ENCODE results near the gene CDKN2B-AS1. TPM values are rescaled to one million over a fixed set of nuclear protein-coding genes. Genes with fewer than 3 reads are reported as not detected.

Gene CDKN2B-AS1
- total and polyA plus RNA-seq, 2 donors (not counting 1 experiment from before 2014, with no cell fraction given), result 1.3 to 2.5 TPM

GRCh38 chr9:22028394-22028793 is 33.8 kb downstream of the CDKN2B-AS1 start:
- no peaks in the 10 kb centered on the region for H3K9me3 Mint-ChIP-seq (ENCODE audit: insufficient read depth)
- H3K4me3 Mint-ChIP-seq, result no peak overlapping the region
- Histone ChIP-seq H2AFZ (ENCODE audit: insufficient read depth, low read depth, low read length, poor library complexity, severe bottlenecking) (no peak overlapping the region), H3K27me3 (replicated peaks in 1 of 4; ENCODE audit: control extremely low read depth in 1 of 4, control insufficient read depth in 3 of 4, insufficient read depth in 4 of 4, low read length in 3 of 4) (no peaks in the 10 kb centered on the region), H3K4me3 (ENCODE audit: control extremely low read depth in 1 of 5, extremely low read depth in 1 of 5, insufficient read depth in 1 of 5, low read depth in 2 of 5, low read length in 4 of 5) (no peak overlapping the region), H3K9ac (ENCODE audit: low read length) (no peak overlapping the region), H3K36me3 (replicated peaks in 1 of 2; ENCODE audit: control extremely low read depth in 1 of 2, control insufficient read depth in 1 of 2, extremely low read depth in 1 of 2, insufficient read depth in 2 of 2, low read length in 1 of 2) (no peaks in the 10 kb centered on the region), H3K4me1 (ENCODE audit: control insufficient read depth in 2 of 2, insufficient read depth in 2 of 2, low read length in 2 of 2) (peaks cover 3 to 6% of the 10 kb centered on the region in 2 donors), H3K79me2 (ENCODE audit: control insufficient read depth, insufficient read depth, low read length) (peaks cover 5% of the 10 kb centered on the region), H4K20me1 (ENCODE audit: control insufficient read depth, insufficient read depth, low read length, poor library complexity, severe bottlenecking) (no peaks in the 10 kb centered on the region), H3K27ac (ENCODE audit: low read length in 2 of 2) (no peak overlapping the region), H3K4me2 (replicated peaks; ENCODE audit: low read depth, low read length, poor library complexity, severe bottlenecking) (no peak overlapping the region), H3K9me3 (ENCODE audit: control extremely low read depth in 1 of 3, control insufficient read depth in 2 of 3, insufficient read depth in 1 of 3, low read length in 2 of 3) (no peaks in the 10 kb centered on the region)
- intact Hi-C loops (cut with micrococcal nuclease), result no loop called here
- no peak for DNase-seq
- H3K27ac Mint-ChIP-seq, result no peak overlapping the region
- TF ChIP-seq EZH2 (IDR thresholded peaks at IDR 0.05; ENCODE audit: borderline replicate concordance, insufficient read depth, low read depth, low read length, poor library complexity, severe bottlenecking) (no peak), CTCF (IDR thresholded peaks at IDR 0.05) (no peak)
- ChIA-PET POLR2A (no interaction called here), CTCF (no interaction called here)
- H3K27me3 Mint-ChIP-seq, result peaks cover 3% of the 10 kb centered on the region
- no peak for ATAC-seq (ENCODE audit: low read depth)
- H3K4me1 Mint-ChIP-seq, result peaks cover 8% of the 10 kb centered on the region

- Histone ChIP-seq H3K79me2 (ENCODE audit: control insufficient read depth, insufficient read depth, low read length) (peaks cover 5% of the 10 kb centered on the region), H3K4me1 (ENCODE audit: control insufficient read depth in 2 of 2, insufficient read depth in 2 of 2, low read length in 2 of 2) (peaks cover 3 to 6% of the 10 kb centered on the region in 2 donors), H3K27me3 (replicated peaks in 1 of 4; ENCODE audit: control extremely low read depth in 1 of 4, control insufficient read depth in 3 of 4, insufficient read depth in 4 of 4, low read length in 3 of 4) (no peaks in the 10 kb centered on the region), H3K4me2 (replicated peaks; ENCODE audit: low read depth, low read length, poor library complexity, severe bottlenecking) (no peak overlapping the region), H3K9ac (ENCODE audit: low read length) (no peak overlapping the region), H3K36me3 (replicated peaks in 1 of 2; ENCODE audit: control extremely low read depth in 1 of 2, control insufficient read depth in 1 of 2, extremely low read depth in 1 of 2, insufficient read depth in 2 of 2, low read length in 1 of 2) (no peaks in the 10 kb centered on the region), H3K27ac (ENCODE audit: low read length in 2 of 2) (no peak overlapping the region), H3K4me3 (ENCODE audit: control extremely low read depth in 1 of 5, extremely low read depth in 1 of 5, insufficient read depth in 1 of 5, low read depth in 2 of 5, low read length in 4 of 5) (no peak overlapping the region), H2AFZ (ENCODE audit: insufficient read depth, low read depth, low read length, poor library complexity, severe bottlenecking) (no peak overlapping the region), H3K9me3 (ENCODE audit: control extremely low read depth in 1 of 3, control insufficient read depth in 2 of 3, insufficient read depth in 1 of 3, low read length in 2 of 3) (no peaks in the 10 kb centered on the region), H4K20me1 (ENCODE audit: control insufficient read depth, insufficient read depth, low read length, poor library complexity, severe bottlenecking) (no peaks in the 10 kb centered on the region)
- H3K9me3 Mint-ChIP-seq (ENCODE audit: insufficient read depth), result no peaks in the 10 kb centered on the region
- ChIA-PET POLR2A (no interaction called here), CTCF (interaction anchor here (0.7 kb wide), 1 partner anchor 9 kb away, joined by 3 read pairs; no protein-coding TSS in a partner anchor)
- WGBS (ENCODE audit: insufficient coverage), result 57% methylated on average over 1 of the region's 4 CpGs
- DNase-seq (no peak), ATAC-seq (ENCODE audit: low read depth) (no peak)
- no peak overlapping the region for H3K4me3 Mint-ChIP-seq
- intact Hi-C loops (cut with micrococcal nuclease), result no loop called here
- no peak overlapping the region for H3K27ac Mint-ChIP-seq
- H3K4me1 Mint-ChIP-seq, result peaks cover 8% of the 10 kb centered on the region
- peaks cover 2% of the 10 kb centered on the region for H3K27me3 Mint-ChIP-seq
- TF ChIP-seq EZH2 (IDR thresholded peaks at IDR 0.05; ENCODE audit: borderline replicate concordance, insufficient read depth, low read depth, low read length, poor library complexity, severe bottlenecking) (no peak), CTCF (IDR thresholded peaks at IDR 0.05) (no peak)
Measured at GRCh38 chr9:22029231-22029630, 34.6 kb downstream of the CDKN2B-AS1 start.
